T-helper 22 cell (primary cell): Measurements from ENCODE around the gene DIAPH1.

Experiments used
- DNase-seq: peaks from one replicate; pipeline ENCODE4 v3.0.0-alpha.2; 2020; ENCODE audit warnings: low read depth

Gene DIAPH1

GRCh38 chr5:141560725-141561483 is 57.9 kb downstream of the DIAPH1 start:
- DNase-seq, result no peak

- no peak for DNase-seq
Observed at GRCh38 chr5:141560151-141560550, 58.6 kb downstream of the DIAPH1 start.

- no peak for DNase-seq
Observed at GRCh38 chr5:141559461-141559860, 59.3 kb downstream of the DIAPH1 start.

GRCh38 chr5:141558150-141558549 is 60.6 kb downstream of the DIAPH1 start:
- DNase-seq, result no peak

- DNase-seq, result peak; percentile 48
Observed at GRCh38 chr5:141557681-141558136, 61.1 kb downstream of the DIAPH1 start.

GRCh38 chr5:141547921-141548320 is 70.9 kb downstream of the DIAPH1 start:
- DNase-seq, result no peak

GRCh38 chr5:141547488-141547887 is 71.3 kb downstream of the DIAPH1 start:
- DNase-seq, result no peak

- DNase-seq, result no peak
Observed at GRCh38 chr5:141543053-141543452, 75.7 kb downstream of the DIAPH1 start.

- no peak for DNase-seq
Observed at GRCh38 chr5:141534492-141535213, 84.1 kb downstream of the DIAPH1 start.

- DNase-seq, result no peak
Observed at GRCh38 chr5:141533897-141534296, 84.9 kb downstream of the DIAPH1 start.

GRCh38 chr5:141532726-141533125 is 86.1 kb downstream of the DIAPH1 start:
- no peak for DNase-seq

- DNase-seq, result no peak
Observed at GRCh38 chr5:141529873-141530272, 88.9 kb downstream of the DIAPH1 start.

GRCh38 chr5:141529002-141529401 is 89.8 kb downstream of the DIAPH1 start:
- no peak for DNase-seq

GRCh38 chr5:141528291-141528984 is 90.4 kb downstream of the DIAPH1 start:
- no peak for DNase-seq

GRCh38 chr5:141527426-141527825 is 91.4 kb downstream of the DIAPH1 start:
- no peak for DNase-seq

- no peak for DNase-seq
Observed at GRCh38 chr5:141525653-141526052, 93.1 kb downstream of the DIAPH1 start.

GRCh38 chr5:141524604-141525597 is 93.9 kb downstream of the DIAPH1 start:
- no peak for DNase-seq

- no peak for DNase-seq
Observed at GRCh38 chr5:141523991-141524390, 94.8 kb downstream of the DIAPH1 start.

- DNase-seq, result no peak
Observed at GRCh38 chr5:141522301-141522700, 96.5 kb downstream of the DIAPH1 start.

- no peak for DNase-seq
Observed at GRCh38 chr5:141521244-141521781, 97.5 kb downstream of the DIAPH1 start.
